Measurements from ENCODE around the gene TACO1. TPM values are rescaled to one million over a fixed set of nuclear protein-coding genes. Genes with fewer than 3 reads are reported as not detected.

Gene TACO1
- polyA plus RNA-seq, 2 of the 4 experiments (the other 2 are of a cell fraction) = 49.1 to 49.9 TPM

- no peak for ATAC-seq
- CTCF ChIA-PET = interaction anchor here (1.2 to 2.0 kb wide), 3 partner anchors 9 to 16 kb away, joined by 3 to 6 read pairs (median 3); no protein-coding TSS in a partner anchor
- Histone ChIP-seq H3K4me1 (no peaks in the 10 kb centered on the region), H3K4me3 (no peak overlapping the region), H3K4me2 (no peak overlapping the region), H3K27ac (no peak overlapping the region), H3K9me3 (no peaks in the 10 kb centered on the region)
- no peak for DNase-seq (ENCODE audit: low read depth in 1 of 2, low spot score in 1 of 2)
- 89% methylated on average over 4 of the region's 4 CpGs for WGBS (ENCODE audit: missing lambda C conversion rate)
- TF ChIP-seq GATA3 (IDR thresholded peaks at IDR 0.05; ENCODE audit: borderline replicate concordance) = no peak
- no peak for TF ChIP-seq KDM1A (IDR thresholded peaks at IDR 0.05; ENCODE audit: low read depth)
- no peak for TF ChIP-seq MYC (IDR thresholded peaks at IDR 0.05; ENCODE audit: borderline replicate concordance, low read length)
- no peak for FAIRE-seq
- POLR2A ChIA-PET = no interaction called here
Measured at GRCh38 chr17:63641692-63642448, 41.2 kb downstream of the TACO1 start.

GRCh38 chr17:63644846-63645245 lies 44.2 kb downstream of the TACO1 start:
- CTCF ChIA-PET = no interaction called here
- 95% methylated on average over 7 of the region's 7 CpGs for WGBS (ENCODE audit: missing lambda C conversion rate)
- POLR2A ChIA-PET = no interaction called here
- no peak for DNase-seq (ENCODE audit: low read depth in 1 of 2, low spot score in 1 of 2)
- no peak overlapping the region for H3K4me2 ChIP-seq
- no peak overlapping the region for H3K27ac ChIP-seq
- no peaks in the 10 kb centered on the region for H3K9me3 ChIP-seq
- H3K4me3 ChIP-seq = no peak overlapping the region
- no peak for ATAC-seq
- no peak for TF ChIP-seq SREBF2 (IDR thresholded peaks at IDR 0.05)
- no peak for TF ChIP-seq HEYL (CRISPR knock-in tag; IDR thresholded peaks at IDR 0.05)
- no peak for FAIRE-seq
- no peaks in the 10 kb centered on the region for H3K4me1 ChIP-seq

- TF ChIP-seq JUNB (IDR thresholded peaks at IDR 0.05) (no peak), REST (IDR thresholded peaks at IDR 0.05) (no peak), ZSCAN20 (CRISPR knock-in tag; IDR thresholded peaks at IDR 0.05) (no peak), CHD2 (IDR thresholded peaks at IDR 0.05; ENCODE audit: low read length, partially characterized antibody) (no peak), CHD4 (IDR thresholded peaks at IDR 0.05; ENCODE audit: borderline replicate concordance) (no peak), ZNF302 (CRISPR knock-in tag; IDR thresholded peaks at IDR 0.05) (no peak), POLR2A (IDR thresholded peaks at IDR 0.05; ENCODE audit: low read length) (no peak), PHF8 (IDR thresholded peaks at IDR 0.05; ENCODE audit: borderline replicate concordance, low read depth) (no peak), KDM1A (IDR thresholded peaks at IDR 0.05; ENCODE audit: low read depth) (no peak), ESRRA (IDR thresholded peaks at IDR 0.05; ENCODE audit: borderline replicate concordance, low read length) (no peak), RFX5 (IDR thresholded peaks at IDR 0.05) (no peak), CTCF (IDR thresholded peaks at IDR 0.05) (no peak), EP300 (IDR thresholded peaks at IDR 0.05) (no peak), TP53 (CRISPR knock-in tag; IDR thresholded peaks at IDR 0.05) (no peak), SMC3 (IDR thresholded peaks at IDR 0.05) (no peak), KDM5A (IDR thresholded peaks at IDR 0.05) (no peak), FOSB (CRISPR knock-in tag; IDR thresholded peaks at IDR 0.05) (no peak), MAZ (IDR thresholded peaks at IDR 0.05; ENCODE audit: borderline replicate concordance, low read depth, low read length) (no peak), E2F6 (IDR thresholded peaks at IDR 0.05; ENCODE audit: borderline replicate concordance, low read depth) (no peak), NFE2L2 (conservative IDR thresholded peaks at IDR 0.05; ENCODE audit: low read length) (no peak)
- Histone ChIP-seq H3K4me2 (no peak overlapping the region), H3K4me3 (no peak overlapping the region), H3K9me3 (no peaks in the 10 kb centered on the region), H3K4me1 (no peaks in the 10 kb centered on the region), H3K27ac (no peak overlapping the region)
- DNase-seq (ENCODE audit: low read depth in 1 of 2, low spot score in 1 of 2) (no peak), FAIRE-seq (no peak), ATAC-seq (no peak)
- WGBS (ENCODE audit: missing lambda C conversion rate) = 93% methylated on average over 5 of the region's 5 CpGs
- ChIA-PET CTCF (interaction anchor here (0.7 to 1.9 kb wide), 5 partner anchors 13 to 55 kb away, joined by 3 to 4 read pairs (median 3); no protein-coding TSS in a partner anchor), POLR2A (no interaction called here)
Measured at GRCh38 chr17:63645775-63646487, 45.2 kb downstream of the TACO1 start.

Measured in A549 (cell line).